ENCODE data around the gene MAN1A1. TPM values are rescaled to one million over a fixed set of nuclear protein-coding genes. Genes with fewer than 3 reads are reported as not detected.

Gene MAN1A1
- total RNA-seq, 4 donors from 2014 or later = 30.0 to 99.0 (median 69.8) TPM

GRCh38 chr6:119231394-119231793 is 118.2 kb downstream of the MAN1A1 start:
- Histone ChIP-seq H3K27me3 (no peaks in the 10 kb centered on the region), H3K27ac (no peak overlapping the region), H3K4me1 (no peaks in the 10 kb centered on the region), H3K9me3 (no peaks in the 10 kb centered on the region), H3K36me3 (no peaks in the 10 kb centered on the region), H3K4me3 (no peak overlapping the region)
- intact Hi-C loops (cut with DNase I; ENCODE audit: low total_unique reads) = no loop called here
- TF ChIP-seq, protein P1, sequence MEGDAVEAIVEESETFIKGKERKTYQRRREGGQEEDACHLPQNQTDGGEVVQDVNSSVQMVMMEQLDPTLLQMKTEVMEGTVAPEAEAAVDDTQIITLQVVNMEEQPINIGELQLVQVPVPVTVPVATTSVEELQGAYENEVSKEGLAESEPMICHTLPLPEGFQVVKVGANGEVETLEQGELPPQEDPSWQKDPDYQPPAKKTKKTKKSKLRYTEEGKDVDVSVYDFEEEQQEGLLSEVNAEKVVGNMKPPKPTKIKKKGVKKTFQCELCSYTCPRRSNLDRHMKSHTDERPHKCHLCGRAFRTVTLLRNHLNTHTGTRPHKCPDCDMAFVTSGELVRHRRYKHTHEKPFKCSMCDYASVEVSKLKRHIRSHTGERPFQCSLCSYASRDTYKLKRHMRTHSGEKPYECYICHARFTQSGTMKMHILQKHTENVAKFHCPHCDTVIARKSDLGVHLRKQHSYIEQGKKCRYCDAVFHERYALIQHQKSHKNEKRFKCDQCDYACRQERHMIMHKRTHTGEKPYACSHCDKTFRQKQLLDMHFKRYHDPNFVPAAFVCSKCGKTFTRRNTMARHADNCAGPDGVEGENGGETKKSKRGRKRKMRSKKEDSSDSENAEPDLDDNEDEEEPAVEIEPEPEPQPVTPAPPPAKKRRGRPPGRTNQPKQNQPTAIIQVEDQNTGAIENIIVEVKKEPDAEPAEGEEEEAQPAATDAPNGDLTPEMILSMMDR (IDR thresholded peaks at IDR 0.05) = no peak
- no peak for TF ChIP-seq POLR2A (IDR thresholded peaks at IDR 0.05)
- DNase-seq = no peak

DNA sequence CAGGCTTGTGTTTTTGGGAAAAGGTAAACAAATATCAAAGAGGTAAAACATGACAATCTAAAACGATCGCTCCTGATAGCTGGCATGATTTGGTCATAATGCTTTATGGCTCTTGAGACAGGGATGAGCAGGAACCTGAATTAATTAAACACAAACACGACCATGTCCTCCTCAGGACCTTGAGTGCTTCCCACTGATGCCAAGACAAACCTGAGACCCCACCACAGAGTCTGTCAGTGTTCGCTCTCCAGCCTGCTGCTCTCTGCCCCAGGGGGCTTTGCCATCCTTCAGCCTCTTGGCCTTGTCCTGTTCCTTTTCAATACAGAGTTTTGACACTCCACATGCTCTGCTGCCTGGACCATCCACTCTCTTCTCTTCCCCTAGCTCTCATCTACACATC is 119.4 kb downstream of the MAN1A1 start:
- Histone ChIP-seq H3K36me3 (no peaks in the 10 kb centered on the region), H3K9me3 (no peaks in the 10 kb centered on the region), H3K27me3 (no peaks in the 10 kb centered on the region), H3K4me1 (no peaks in the 10 kb centered on the region), H3K4me3 (no peak overlapping the region), H3K27ac (no peak overlapping the region)
- intact Hi-C loops (cut with DNase I; ENCODE audit: low total_unique reads) = no loop called here
- TF ChIP-seq, protein P1 (IDR thresholded peaks at IDR 0.05) = no peak
- no peak for TF ChIP-seq POLR2A (IDR thresholded peaks at IDR 0.05)
- no peak for DNase-seq

DNA sequence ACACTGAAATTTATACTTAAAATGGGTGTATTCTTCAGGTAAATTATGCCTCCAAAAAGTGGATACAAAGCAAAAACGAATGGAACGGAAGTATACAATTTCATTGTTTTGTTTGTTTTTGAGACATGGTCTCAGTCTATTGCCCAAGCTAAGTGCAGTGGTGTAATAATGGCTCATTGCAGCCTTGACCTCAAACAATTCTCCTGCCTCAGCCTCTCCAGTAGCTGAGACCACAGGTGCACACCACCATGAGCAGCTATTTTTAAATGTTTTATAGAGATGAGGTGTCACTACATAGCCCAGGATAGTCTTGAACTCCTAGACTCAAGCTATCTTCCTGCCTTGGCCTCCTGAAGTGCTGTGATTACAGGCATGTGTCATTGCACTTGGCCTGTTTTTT is 122.2 kb downstream of the MAN1A1 start:
- no peak overlapping the region for H3K27ac ChIP-seq
- no peaks in the 10 kb centered on the region for H3K4me1 ChIP-seq
- no peaks in the 10 kb centered on the region for H3K36me3 ChIP-seq
- no peaks in the 10 kb centered on the region for H3K27me3 ChIP-seq
- intact Hi-C loops (cut with DNase I; ENCODE audit: low total_unique reads) = no loop called here
- H3K9me3 ChIP-seq = no peaks in the 10 kb centered on the region
- no peak overlapping the region for H3K4me3 ChIP-seq
- no peak for DNase-seq
- no peak for TF ChIP-seq POLR2A (IDR thresholded peaks at IDR 0.05)
- TF ChIP-seq, protein P1 (IDR thresholded peaks at IDR 0.05) = no peak

DNA sequence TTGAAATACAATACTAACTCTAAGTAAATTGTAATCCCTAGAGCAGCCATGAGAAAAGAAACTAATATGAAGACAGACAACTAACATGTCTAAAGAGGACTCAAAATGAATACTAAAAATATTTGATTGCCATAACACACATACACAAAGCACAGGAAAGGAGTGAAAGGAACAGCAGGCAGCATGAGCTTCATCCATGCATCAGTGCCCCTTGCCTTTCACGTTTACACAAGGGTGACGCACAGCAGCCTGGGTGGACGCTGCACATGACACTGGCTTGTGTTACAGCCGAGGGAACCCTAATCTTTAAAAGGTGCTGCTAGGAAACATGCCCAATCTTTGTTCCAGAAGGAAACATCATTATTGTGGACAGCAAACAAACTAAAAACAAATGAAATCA is 123.5 kb downstream of the MAN1A1 start:
- Histone ChIP-seq H3K27me3 (no peaks in the 10 kb centered on the region), H3K9me3 (no peaks in the 10 kb centered on the region), H3K4me1 (no peaks in the 10 kb centered on the region), H3K36me3 (no peaks in the 10 kb centered on the region), H3K4me3 (no peak overlapping the region), H3K27ac (no peak overlapping the region)
- TF ChIP-seq POLR2A (IDR thresholded peaks at IDR 0.05) = no peak
- TF ChIP-seq, protein P1 (IDR thresholded peaks at IDR 0.05) = no peak
- DNase-seq = no peak
- intact Hi-C loops (cut with DNase I; ENCODE audit: low total_unique reads) = no loop called here

DNA sequence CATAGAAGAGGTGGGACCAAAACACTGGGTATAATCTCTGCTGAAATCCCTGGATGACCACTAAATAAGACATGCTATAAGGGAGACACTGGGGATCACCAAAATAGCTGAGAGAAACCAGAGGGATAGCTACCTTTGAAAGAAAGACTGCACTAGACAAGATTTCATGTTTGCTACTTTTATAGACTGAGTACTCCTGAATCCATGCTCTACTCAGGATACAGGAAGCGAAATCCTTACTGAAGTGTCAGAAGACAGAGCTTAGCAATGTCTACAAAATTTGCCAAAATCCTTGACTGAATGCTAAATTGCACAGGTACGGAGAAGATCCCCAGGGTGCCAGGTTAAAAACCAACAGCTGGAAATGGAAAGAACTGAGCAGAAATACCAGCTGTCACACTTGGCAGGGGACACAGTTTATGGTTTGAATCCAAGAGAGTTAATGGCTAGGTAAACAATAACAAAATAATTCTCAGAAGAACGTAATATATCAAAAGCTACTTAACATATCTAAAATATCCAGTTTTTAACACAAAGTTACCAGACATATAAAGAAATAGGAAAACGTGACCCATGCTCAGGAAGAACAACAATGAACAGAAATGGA is 125.4 kb downstream of the MAN1A1 start:
- Histone ChIP-seq H3K9me3 (no peaks in the 10 kb centered on the region), H3K27me3 (no peaks in the 10 kb centered on the region), H3K36me3 (no peaks in the 10 kb centered on the region), H3K4me3 (no peak overlapping the region), H3K4me1 (no peaks in the 10 kb centered on the region), H3K27ac (no peak overlapping the region)
- no peak for TF ChIP-seq POLR2A (IDR thresholded peaks at IDR 0.05)
- TF ChIP-seq, protein P1 (IDR thresholded peaks at IDR 0.05) = no peak
- intact Hi-C loops (cut with DNase I; ENCODE audit: low total_unique reads) = no loop called here
- DNase-seq = no peak

Measured in uterus (tissue), 4 donors.